A549 (cell line): ENCODE measurements around the gene ZNF564.

ENCODE experiments used
- BHLHE40 ChIP-seq: IDR thresholded peaks from 2 replicates; pipeline ENCODE4 v1.6.1; 2012; ENCODE audit warnings: low read depth, low read length, inconsistent platforms
- CTCF ChIP-seq: fragments of >200 bp; sonication (Bioruptor Twin); formaldehyde crosslinking; IDR thresholded peaks from 3 replicates; pipeline ENCODE4 v1.5.1; 2016
- FOXS1 ChIP-seq: fragments of 250-450 bp; sonication (Bioruptor Pico); IDR thresholded peaks from 2 replicates; pipeline ENCODE4 v1.5.0; 2020; ENCODE audit warnings: mild to moderate bottlenecking, moderate library complexity
- HOXA7 ChIP-seq: fragments of 250-450 bp; sonication (Bioruptor Pico); IDR thresholded peaks from 2 replicates; pipeline ENCODE4 v1.5.0; 2020; ENCODE audit warnings: mild to moderate bottlenecking, moderate library complexity
- JUNB ChIP-seq: fragments of >200 bp; sonication (Bioruptor Twin); formaldehyde crosslinking; IDR thresholded peaks from 2 replicates; pipeline ENCODE4 v1.6.1; 2016
- MAZ ChIP-seq: fragments of 150-350 bp; IDR thresholded peaks from 2 replicates; pipeline ENCODE4 v1.6.1; 2014; ENCODE audit warnings: antibody characterized with exemption, low read depth, low read length, borderline replicate concordance
- POLR2A ChIP-seq: IDR thresholded peaks from 2 replicates; pipeline ENCODE4 v1.6.1; 2012; ENCODE audit warnings: mild to moderate bottlenecking, low read length
- RAD21 ChIP-seq, 2 experiments: fragments of >200 bp in 1 of 2; sonication (Bioruptor Twin) in 1 of 2; formaldehyde crosslinking in 1 of 2; IDR thresholded peaks in 1 of 2; conservative IDR thresholded peaks in 1 of 2; 2 replicates in 1 of 2; 3 replicates in 1 of 2; pipeline ENCODE4 v1.6.1; 2012 to 2018; ENCODE audit warnings: inconsistent platforms in 1 of 2
- SMC3 ChIP-seq: fragments of >200 bp; sonication (Bioruptor Twin); formaldehyde crosslinking; IDR thresholded peaks from 3 replicates; pipeline ENCODE4 v1.6.1; 2018; ENCODE audit warnings: inconsistent platforms
- TP53 ChIP-seq: fragments of 250-450 bp; sonication (Bioruptor Pico); IDR thresholded peaks from 2 replicates; pipeline ENCODE4 v1.5.0; 2021; ENCODE audit warnings: mild to moderate bottlenecking, moderate library complexity
- TF ChIP-seq, protein P1 (sequence below): fragments of 200-600 bp; sonication (generic); IDR thresholded peaks from 2 replicates; pipeline ENCODE4 v1.6.1; 2016; ENCODE audit warnings: antibody characterized with exemption, mild to moderate bottlenecking, moderate library complexity

- TF ChIP-seq, protein P1, sequence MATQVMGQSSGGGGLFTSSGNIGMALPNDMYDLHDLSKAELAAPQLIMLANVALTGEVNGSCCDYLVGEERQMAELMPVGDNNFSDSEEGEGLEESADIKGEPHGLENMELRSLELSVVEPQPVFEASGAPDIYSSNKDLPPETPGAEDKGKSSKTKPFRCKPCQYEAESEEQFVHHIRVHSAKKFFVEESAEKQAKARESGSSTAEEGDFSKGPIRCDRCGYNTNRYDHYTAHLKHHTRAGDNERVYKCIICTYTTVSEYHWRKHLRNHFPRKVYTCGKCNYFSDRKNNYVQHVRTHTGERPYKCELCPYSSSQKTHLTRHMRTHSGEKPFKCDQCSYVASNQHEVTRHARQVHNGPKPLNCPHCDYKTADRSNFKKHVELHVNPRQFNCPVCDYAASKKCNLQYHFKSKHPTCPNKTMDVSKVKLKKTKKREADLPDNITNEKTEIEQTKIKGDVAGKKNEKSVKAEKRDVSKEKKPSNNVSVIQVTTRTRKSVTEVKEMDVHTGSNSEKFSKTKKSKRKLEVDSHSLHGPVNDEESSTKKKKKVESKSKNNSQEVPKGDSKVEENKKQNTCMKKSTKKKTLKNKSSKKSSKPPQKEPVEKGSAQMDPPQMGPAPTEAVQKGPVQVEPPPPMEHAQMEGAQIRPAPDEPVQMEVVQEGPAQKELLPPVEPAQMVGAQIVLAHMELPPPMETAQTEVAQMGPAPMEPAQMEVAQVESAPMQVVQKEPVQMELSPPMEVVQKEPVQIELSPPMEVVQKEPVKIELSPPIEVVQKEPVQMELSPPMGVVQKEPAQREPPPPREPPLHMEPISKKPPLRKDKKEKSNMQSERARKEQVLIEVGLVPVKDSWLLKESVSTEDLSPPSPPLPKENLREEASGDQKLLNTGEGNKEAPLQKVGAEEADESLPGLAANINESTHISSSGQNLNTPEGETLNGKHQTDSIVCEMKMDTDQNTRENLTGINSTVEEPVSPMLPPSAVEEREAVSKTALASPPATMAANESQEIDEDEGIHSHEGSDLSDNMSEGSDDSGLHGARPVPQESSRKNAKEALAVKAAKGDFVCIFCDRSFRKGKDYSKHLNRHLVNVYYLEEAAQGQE: no peak
- TF ChIP-seq HOXA7 (no peak), POLR2A (no peak), FOXS1 (CRISPR knock-in tag) (no peak), CTCF (no peak), TP53 (CRISPR knock-in tag) (no peak), BHLHE40 (no peak), JUNB (no peak), MAZ (no peak), SMC3 (no peak), RAD21 (conservative IDR thresholded peaks at IDR 0.05 in 1 of 2, IDR thresholded peaks at IDR 0.05 in 1 of 2) (no peak)
These were observed 24.7 kb downstream of the ZNF564 start for GRCh38 chr19:12526542-12526941.
